Left forelimb (tissue), 1 donor: ENCODE measurements around the gene PARVA.

Experiments
- DNase-seq: peaks from one replicate; pipeline ENCODE4 v3.0.0-alpha.2; 2018; ENCODE audit warnings: low spot score

The PARVA gene

DNA sequence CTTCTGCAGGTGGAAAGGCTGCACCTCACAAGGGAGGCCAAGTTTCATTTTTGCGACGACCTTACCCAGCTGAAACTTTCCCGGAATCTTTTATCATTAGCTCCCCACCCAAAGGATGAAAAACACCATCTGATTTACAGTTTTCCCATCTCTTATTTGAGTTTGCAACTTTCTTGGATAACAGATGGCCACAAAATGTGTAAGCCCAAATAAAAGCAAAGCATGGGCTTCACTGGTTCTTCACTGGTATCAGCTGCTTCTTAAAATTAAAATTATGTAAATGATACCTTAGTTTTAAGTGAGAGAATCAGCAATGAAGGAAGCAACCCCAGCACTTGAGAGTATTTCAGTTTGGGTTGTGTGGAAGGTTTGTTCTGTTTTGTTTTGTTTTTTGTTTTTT is 55.8 kb downstream of the PARVA start:
- no peak for DNase-seq

DNA sequence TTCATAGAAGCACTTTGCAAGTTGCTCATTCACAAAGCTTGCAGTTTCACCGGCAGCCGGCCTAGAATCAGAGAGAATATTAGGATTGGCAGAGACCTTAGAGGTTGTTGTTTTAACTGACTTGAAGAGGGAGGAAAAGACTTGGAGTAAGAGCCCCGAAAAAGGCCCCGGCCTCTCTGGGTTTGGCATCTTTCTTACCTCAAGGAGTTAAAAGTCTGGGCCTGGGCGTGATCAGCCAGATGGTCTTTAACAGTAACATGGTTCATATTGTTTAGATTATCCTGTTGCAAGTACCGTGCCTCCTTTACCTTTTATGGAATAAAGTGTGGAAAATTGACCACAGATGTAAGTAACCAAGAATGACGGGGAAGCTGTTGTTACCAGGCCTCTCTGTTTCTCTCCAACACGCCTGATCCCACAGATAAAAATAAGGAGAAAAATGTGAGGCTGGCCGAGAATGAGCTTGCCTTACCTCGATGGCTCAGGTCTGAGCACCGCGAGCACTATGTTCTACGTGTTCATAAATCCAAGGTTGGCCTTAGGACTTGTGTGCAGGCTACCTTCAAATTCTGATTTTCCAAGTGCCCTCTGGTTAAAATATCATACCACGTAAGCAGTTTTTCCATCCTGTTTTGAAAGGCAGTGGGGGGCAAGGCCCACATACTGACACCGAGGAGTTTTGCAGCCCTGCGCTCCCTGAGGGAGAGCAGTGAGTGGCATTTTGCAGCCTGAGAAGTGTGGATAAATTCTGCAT is 56.4 kb downstream of the PARVA start:
- no peak for DNase-seq

DNA sequence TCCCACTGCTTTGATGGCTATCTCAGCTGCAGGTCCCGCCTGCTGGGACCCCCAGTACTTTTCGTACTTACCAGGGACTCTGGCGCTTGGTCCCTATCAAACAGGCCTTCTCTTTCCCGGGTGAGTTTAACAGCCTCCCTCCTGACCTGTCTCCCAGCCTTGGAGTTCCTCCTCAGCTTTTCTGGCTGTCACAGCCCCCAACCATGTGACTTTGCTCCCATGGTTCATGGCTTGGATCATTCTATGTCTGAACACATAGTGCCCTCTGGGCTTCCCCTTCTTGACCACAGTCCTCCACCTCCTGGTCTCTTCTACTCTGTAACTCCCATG is 56.9 kb downstream of the PARVA start:
- no peak for DNase-seq

DNA sequence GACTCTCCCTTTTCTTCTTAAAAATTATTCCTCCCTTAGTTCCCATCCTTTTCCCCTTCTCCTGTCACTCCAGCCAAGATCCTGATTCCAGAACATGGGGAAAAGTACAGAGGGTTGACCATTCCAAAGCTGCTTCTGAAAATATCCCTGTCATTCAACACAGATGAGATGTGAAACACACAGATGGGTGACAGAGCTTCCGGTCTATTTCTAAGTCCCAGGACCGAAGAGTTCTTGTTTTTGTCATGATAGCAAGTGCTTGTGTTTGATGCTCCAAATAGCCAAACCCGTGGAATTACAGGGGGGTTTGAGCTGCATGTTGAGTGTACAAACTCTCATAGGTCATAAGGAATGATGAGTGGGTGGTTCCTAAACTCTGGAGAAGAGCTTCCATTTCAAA is 57.9 kb downstream of the PARVA start:
- DNase-seq: no peak

DNA sequence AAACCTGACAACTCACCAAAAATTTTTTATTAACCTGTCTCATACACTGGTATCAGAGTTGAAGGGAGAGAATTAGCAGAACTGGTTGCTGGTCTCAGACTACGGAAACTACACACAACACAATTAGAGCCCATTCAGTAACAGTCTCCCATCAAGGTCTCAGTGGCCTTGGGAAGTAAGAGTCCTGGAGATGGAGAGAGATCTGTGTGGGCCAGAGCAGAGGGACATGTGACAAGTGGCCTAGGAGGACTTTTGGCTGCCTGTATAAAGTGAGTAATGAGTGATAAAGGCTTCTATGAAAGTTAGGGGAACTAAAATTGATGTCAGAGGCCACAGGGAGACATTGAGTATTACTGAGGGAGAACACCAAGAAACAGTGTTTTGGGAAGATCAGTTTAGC is 58.9 kb downstream of the PARVA start:
- DNase-seq: no peak

DNA sequence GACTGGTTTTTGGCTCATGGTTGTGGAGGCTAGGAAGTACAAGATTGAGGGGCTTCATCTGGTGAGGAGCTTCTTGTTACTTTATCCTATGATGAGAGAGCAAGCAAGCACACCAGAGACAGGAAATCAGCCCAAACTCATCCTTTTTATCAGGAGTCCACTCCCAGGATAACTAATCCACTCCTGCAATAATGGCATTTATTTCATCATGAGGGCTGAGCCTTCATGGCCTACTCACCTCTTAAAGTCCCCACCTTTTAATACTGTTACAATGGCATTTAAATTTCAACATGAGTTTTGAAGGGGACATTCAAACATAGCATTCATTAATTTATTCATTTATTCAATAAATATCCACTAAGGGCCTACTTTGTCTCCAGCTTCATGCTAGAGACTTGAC is 60.9 kb downstream of the PARVA start:
- no peak for DNase-seq

DNA sequence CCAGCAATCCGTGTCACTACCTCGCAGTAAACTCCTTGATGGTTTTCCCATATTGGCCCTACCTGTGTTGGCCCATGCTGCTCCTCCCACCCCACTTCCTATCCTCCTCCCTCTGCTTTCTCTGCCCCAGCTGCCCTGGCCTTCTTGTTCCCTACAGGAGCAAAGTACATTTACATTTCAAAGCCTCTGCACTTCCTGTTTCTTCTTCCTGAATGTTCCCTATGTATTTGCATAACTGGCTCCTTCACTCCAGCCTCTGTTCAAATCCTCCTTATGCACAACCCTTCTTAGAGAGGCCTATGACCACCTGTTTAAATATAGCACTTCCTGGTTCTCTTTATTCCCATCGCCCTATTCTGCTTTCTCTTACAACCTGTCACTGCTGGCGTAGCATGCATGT is 62.2 kb downstream of the PARVA start:
- DNase-seq: no peak

DNA sequence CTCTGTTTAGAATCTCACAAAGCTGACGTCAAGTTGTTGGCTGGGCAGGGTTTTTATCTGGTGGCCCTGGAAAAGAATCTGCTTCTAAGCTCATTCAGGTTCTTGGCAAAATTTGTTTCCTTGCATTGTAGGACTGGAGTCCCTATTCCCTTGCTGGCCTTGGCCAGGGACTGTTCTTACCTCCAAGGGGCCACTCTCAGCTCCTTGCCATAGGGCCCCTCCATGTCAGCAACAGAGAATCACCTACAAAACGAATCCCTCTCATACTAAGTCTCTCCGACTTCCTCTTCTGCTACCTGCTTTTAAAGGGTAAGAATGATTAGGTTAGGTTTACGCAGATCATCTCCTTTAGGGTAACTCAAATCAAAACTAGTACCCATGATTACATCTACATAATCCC is 63.2 kb downstream of the PARVA start:
- DNase-seq: no peak

DNA sequence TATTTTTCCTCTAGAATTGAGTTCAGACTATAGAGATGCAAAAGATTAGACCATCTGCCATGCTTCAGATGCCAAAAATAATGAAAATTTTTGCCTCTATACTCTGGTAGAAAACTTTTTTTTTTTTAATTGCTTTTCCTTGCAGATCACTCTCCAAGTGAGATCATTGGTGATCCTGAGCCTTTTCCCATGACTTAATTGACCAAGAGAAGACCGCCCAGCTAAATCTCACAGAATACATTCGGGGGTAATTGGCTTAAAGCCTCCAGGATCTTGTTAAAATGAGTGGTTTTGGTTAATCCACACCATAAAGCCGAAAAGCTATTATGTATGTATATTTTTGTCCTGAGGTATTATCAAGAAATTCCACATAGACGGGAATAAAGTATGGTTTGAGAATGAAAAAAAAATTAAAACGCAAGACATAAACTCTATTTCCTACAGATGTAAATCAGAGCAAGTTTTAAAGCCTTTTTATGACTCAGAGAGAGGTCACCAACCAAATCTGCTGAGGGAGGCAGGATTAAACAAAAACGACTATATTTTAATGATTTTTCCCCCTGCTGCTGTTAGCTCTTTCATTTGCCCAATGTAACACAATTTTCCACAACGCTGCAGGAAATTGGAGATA is 64.0 kb downstream of the PARVA start:
- DNase-seq: no peak

DNA sequence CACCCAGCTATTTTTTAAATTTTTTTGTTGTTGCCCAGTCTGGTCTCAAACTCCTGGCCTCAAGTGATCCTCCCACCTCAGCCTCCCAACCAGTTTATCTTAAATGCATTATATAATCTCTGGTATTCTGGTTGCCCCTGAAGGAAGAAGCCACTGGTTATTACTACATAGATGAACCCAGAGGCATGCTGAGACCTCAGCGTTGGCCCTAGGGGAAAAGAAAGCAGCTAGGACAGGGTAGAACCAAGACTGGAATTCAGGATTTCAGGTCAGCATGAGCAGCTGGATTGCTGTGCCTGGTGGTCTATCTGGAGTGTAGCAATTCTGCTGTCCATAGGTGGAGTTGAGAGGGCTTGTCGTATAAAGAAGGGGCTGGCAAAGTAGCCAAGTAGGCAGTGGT is 67.2 kb downstream of the PARVA start:
- no peak for DNase-seq

DNA sequence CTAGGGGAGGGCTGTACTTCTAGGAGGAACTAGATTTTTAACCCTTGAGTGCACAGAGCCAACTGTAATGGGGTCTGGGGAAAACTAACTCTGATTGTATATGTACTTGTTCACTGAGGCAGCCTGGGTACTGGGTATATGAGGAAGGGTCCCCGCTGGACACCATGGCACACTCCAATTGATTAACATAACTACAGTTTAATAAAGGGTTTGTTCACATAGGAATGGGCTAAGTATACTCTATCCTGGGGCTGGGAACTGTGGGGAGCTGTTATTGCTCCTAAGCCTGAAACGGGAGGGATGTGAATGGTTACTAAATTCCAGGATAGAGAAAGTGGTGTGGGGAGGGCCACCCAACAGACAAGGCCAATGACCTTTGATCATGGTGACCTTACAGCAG is 67.6 kb downstream of the PARVA start:
- no peak for DNase-seq

DNA sequence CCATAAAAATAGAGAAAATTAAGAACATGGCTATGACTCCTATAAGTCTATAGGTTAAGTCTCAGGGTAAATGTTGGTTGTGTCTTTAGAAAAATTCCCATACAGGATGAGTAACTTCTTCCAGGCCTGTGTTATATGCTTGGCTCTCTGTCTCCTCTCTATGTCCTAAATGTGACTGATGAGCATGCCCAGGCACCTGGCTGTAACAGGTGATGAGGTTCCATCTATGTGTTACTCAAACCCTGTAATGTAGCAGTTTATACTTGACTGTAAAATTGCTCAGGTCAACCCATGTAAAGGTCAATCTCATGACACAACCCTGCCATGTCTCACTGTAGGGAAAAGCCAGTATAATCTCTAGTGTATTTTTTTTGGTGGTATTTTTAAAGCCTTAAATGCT is 69.5 kb downstream of the PARVA start:
- no peak for DNase-seq

DNA sequence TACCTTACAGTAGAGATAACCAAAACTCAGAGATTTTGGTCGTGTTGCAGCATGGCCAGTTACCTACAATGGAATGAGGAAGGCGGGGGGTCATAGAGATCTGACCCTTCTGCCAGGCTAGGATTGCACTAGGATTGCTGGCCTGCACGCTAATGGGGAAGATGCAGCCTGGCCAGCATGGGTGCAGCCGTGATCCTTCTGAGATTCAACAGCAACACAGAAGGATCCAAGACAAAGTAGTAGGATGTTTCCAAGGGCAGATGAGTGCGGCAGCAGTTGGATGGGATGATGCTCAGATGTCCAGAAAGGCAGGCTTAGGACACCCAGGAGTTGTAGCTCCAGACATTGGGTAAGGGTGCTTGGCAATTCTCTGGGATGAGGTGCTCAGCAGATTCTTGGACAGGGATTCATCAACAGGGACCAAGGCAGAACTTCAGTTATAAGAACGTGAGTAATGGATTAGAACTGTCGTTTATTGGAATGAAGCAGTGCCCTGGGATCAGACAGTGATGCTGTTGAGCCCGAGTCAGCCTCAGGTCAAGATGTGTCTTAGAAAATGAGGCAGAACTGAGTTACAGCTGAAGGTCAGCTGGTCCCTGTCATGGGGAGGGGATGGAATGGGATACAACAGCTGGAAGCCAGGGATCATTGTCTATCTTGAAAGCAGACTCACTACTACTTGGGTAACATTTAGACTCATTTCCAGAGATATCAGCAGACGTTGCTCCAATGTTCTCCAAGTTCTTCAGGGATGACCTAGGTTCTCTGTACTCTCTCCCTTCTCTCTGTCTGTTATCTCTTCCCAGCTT is 71.0 kb downstream of the PARVA start:
- DNase-seq: no peak

DNA sequence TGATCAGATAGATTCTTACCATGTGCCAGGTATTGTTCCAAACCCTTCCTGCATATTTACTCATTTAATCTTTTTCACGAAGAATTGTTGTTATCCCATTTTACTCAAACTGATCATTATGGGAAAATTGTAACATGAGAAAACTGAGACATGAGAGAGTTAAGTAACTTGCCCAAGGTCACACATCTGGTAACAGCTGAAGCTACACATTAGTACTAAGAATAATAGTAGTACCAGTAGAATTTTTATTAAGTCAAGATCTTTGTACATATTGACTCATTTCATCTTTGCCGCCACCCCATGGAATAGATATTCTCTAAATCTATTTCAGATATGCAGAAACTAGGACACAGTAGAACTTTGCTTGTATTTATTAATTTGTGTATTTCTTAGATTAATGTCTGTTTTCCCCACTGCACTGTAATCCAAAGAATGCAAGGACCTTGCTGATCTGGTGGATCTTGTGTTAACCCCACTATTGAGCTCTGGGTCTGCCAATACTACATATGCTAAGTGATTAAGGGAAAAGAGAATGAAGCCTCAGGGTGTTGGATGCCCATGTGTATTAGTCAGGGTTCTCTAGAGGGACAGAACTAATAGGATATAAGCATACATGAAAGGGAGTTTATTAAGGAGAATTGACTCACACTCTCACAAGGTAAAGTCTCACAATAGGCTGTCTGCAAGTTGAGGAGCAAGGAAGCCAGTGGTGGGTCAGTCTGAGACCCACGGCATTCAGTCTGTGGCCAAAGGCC is 72.8 kb downstream of the PARVA start:
- DNase-seq: no peak

DNA sequence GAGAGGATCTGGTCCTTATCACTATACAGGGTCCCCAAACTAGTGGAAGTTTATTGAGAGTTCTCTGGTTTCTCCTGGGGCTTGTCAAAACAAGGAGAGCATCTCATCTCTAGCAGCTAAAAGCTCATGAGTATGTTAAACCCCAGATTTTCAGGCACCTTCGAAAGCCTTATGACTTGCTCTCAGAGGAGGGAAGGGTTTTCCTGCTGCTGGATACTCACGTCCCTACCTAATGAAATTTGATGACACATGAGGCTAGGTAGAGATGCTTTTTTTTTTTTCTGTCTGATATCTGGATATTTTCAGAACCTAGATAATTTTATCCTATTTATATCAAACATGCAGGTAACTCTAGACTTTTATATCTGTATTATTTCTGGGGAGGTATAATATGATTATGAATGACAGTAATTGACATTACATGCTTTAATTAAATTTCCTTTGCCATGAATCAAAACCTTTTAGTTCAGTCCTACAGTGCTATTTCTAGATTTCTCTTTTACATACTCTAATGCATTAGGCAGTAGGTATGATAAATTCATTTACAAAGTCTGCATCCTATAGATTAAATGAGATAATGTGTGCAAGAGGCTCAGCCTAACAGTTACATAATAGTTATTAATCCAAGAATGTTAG is 73.9 kb downstream of the PARVA start:
- DNase-seq: no peak

DNA sequence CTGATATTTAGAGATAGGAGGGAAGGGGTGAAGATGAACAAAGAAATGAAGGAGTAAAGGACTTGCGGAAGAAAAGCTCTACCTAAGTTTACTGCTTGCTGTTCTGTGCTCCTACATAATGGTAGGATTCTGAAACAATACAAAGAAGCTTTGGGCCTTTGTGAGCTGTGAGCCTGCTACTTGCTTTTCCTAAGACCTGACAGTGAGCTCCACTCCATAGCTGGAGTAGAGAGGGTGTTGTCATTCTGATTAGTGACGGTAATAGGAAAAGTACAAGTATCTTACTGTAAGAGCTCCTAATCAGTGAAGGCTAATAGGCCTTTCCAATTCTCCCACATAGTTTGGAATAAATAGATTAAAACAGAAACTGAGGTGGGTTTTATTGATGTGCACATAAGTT is 75.9 kb downstream of the PARVA start:
- DNase-seq: no peak

DNA sequence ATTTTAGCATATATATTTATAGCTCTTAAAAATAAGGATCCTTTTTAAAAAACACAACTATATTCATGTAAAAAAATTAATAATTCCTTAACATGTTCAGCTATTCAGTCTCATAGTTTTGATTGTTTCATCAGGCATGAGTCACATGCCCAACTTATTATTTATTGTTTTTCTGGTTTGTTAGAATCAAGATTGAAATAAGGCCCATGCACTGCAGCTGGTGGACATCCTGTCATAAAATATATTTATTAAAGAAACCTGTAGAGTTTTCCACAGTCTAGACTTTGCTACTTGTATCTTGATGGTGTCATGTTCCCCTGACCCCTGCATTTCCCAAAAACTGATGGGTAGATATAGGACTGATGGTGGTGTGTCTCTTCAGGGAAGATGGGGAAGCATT is 77.4 kb downstream of the PARVA start:
- DNase-seq: no peak

DNA sequence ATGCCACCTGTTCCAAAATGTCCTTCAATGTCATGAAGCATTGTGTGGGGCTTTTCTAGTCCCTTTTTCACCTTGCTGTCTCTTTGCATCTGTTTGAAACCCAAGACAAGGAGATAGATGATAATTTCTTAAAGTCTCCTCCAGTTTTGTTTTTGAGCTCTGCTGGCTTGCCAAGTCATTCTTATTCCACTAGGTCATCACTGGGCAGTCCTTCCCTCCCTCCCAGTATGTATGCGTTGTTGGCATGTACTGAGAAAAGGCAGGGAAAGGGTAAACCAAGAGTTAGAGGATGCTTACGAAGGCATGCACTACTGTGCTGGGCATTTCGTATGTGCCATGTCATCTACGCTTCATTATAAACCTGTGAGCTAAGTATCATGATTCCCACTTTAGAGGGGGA is 78.6 kb downstream of the PARVA start:
- no peak for DNase-seq

DNA sequence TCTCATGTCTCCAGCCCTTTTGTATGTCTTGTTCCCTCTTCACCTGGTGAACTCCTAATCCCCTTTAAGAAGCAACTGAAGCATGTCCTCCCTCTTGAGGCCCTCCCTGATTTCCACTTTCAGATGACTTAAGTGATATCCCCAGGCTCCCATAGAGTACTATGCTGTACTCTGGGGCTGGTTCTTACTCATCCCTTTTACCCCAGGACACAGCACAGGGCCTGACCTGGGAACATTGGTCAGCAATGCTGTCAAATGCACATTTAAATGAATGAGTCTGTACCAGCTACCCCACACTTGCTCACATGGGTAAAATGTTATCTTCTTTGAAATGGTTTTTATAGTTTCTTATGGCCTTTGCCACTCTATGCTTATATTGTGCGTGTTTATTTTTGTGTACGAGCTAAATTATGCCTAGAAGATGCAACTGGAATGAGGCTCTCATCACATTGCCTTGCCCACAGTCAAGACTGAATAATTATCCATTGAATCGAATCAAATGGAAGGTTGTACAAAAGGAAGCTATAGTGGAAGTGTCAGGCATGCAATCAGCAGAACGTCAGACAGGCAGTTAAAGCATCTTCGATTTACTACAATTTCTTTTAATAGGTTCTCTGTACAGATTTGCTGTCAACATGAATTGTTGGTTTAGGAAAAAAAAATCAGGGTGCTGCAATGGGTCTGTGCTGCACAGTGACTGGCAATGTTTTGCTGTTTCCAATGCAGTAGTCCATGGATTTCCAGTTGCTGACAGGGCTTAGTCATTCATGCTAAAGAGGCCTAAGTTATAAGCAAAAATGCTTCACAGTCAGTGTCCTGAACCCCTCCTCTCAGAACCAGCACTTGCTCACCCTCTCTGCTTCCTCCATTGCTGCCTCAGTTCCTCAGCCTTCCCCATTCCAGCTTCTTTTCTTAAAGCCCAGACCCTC is 79.5 kb downstream of the PARVA start:
- DNase-seq: no peak

DNA sequence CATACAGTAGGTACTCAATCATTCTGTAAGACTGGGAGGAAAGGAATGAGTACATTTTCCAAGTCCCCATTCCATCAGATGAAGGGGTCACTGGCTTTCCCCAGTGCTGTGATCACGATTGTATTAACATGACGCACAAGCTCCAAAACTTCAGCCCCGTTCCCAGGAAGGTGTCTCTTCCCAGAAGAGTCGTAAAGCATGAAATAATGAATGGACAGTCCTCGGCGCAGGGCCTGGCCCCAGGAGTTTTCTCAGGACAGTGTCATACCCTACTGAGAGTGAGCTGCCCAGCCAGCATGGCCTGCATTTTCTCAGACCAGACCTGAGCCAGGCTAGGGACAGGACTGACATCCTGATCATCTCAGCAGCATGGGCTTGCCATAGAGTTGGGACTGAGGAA is 80.7 kb downstream of the PARVA start:
- DNase-seq: no peak

DNA sequence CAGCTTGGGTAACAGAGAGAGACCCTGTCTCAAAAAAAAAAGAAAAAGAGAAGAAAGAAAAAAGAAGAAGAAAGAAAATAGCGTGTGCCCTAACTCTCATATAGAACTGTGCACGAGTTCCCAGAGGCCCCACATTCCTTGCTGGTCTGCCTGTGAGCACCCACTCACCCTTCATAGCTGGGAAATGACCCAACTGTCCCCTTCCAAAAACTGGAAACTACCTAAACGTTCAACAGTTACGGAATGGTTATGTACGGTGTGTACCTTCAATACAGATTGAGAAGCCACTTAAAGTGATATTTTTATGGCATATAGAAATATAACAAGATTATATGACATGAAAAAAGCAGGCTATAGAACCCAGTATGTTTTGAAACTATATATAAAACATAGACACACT is 82.0 kb downstream of the PARVA start:
- DNase-seq: no peak
